HG02973 (cell line): ENCODE data around the gene PLPP2.

Source experiments
- ATAC-seq: cut with Tn5 transposase; IDR thresholded peaks from one replicate; pipeline ENCODE4 v1.9.1; 2021; ENCODE audit warnings: moderate library complexity; ENCODE audit not compliant: unreplicated experiment

Gene PLPP2

DNA sequence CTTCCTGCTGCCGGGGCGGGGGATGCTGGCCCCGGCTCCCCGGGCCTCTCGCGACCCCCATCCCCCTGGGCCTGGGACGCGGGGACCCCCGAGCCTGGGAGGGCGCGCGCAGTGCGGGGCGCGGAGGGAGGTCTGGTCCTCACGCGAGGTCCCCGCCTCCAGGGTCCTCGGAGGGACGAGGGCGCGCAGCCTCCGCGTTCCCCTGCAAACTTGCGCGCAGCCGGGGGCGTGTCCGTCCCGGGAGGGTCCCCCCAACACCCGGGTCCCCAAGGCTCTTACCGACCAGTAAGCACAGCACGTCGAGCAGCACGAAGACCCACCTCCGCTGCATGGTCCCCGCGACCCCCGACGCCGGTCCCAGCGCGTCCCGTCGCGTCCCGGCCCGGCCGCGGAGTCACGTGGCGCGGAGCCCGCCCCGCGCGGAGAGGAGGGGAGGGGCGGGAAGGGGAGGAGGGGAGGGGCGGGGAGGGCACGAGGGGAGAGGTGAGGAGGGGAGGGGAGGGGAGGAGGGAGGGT is at the start of gene PLPP2:
Gene PLPP2, minus strand, starts transcription at position 398 of the 516 bp plus-strand sequence. Its CDS starts 67 bp downstream, at position 331.
- no peak for ATAC-seq

DNA sequence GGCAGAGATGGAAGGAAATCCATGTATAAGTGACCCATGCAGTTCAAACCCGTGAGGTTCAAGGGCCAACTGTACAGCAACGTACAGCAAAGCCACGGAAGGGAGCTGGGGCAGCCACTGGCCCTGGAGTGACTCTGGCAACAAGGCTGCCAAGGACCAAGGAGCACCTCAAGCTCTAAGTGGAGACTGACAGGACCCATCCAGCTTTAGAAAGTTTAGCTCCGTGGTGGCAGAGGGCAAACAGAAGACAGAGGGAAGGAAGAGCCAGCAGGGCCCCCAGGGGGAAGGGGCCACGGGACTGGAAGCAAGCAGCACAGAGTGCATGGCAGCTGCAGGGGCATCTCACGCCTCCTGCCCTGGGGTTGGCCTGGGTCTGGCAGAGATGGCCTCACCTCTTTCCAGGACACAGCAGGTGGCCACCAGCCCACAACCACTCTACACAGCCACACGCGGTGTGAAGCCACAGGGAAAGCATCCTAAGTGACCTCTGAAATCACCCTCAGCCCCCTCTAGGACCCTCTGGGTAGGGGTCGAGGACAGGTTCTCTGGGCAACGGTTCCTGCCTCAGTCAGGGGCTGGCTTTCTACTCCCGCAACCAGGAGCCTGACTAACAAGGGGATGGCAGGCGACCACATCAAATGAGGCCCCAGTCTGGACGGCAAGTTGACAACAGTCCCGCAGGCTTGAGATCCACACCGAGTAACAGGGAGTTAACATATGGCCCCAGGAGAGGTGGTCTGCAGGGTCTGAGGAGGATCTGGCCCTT is 49.6 kb upstream of the PLPP2 start:
- ATAC-seq, result no peak

DNA sequence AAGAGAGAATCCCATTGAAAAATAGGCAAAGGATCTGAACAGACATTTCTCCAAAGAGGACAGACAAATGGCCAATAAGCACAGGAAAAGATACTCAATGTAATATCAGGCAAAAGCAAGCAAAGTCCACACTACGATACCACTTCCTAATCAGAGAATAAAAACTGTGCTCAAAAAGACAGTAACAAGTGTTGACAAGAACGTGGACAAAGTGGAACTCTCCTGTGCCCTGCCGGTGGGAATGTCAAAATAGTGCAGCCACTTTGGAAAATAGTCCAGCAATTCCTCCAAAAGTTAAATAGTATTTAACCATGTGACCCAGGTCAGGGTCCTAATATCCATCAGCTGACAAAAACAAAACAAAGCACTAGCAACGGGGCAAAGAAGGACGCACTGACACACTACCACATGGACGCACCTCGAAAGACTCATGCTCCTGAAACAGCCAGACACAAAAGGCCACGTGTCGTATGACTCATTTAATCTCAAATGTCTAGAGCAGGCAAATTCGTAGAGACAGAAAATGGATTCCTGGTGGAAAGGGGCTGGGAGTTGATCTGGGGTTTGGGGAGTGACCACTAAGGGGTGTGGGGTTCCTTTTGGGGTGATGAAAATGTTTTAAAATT is 48.2 kb upstream of the PLPP2 start:
- ATAC-seq, result no peak

DNA sequence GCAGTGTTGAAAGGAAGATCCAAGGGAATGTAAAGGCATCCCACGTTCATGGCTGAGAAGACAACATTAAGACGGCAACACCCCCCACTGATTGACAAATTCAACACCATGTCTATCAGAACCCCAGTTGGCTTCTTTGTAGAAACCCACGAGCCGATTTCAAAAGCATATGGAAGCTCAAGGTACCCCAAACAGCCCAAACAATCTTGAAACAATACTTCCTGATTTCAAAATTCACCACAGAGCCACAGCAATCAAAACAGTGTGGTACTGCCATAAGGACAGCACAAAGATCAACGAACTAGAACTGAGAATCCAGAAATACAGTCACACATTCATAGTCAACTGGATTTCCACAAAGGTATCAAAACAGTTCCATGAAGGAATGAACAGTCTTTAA is 47.2 kb upstream of the PLPP2 start:
- no peak for ATAC-seq

DNA sequence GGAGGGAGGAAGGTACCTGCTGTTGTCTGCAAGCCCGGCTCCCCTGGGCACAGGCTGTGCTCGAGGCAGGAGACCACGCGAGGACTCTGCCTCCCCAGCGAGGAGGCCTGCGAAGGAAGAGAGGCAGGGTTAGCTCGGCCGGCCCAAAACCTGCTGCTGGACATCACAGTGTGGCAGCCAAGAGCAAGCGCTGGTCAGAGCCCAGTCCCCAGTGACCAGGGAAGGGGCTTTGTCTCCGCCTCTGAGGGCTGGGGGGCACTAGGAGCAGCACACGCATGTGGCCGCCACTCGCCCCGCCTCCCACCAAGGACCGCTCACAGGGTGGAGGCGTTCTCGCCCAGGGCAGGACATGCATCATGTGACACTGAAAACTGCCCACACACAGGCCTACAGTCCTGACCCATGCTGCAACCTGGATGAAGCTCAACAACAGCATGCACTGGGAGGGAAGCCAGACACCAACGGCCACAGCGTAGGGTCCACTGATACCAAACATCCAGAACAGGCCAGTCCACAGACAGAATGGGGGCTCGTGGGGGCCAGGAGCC is 44.9 kb upstream of the PLPP2 start:
- ATAC-seq, result no peak

DNA sequence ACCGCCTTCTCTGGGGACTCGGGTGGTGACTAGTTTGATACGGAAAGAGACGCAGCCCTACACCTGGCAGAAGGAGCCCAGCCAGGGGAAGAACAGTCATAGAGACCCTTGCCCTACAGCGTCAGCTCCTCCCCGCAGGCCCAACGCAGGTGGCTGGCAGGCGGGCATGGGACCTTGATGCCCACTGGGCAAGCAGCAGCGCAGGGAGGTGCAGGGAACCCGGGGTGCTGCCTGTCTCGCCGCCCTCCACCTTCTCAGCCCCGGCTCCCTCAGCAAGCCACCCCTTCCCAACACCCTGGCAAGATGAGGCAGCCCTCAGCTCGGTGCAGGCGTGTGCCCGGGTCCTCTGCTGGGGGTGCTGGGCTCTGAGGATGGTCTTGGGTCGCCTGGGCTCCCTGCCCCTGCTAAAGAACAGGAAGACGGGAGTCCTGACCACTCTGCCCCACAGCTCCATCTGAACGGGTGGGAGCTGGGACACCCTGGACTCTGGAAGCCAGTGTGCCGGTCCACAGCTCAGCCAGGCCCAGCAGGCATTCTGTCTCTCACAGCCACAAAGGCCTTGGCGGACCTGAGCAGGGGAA is 44.4 kb upstream of the PLPP2 start:
- no peak for ATAC-seq

DNA sequence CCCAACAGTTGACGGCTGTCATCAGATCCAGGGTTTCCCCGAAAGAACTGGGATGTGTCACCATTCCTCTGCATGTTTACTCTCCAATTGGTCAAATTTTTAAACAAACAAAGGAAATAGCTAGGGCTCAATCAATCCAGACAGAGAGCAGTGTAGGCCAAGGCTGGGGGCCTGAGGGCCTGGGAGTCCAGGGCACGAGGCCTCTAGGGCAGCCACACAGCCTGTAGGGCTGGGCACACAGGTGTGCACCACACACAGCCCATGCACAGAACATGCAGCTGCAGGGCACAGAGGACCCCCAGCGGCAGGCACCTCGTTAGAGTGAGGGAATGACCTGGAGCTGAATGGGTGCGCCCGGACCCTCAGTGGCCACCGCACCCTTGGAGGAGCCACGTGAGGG is 43.9 kb upstream of the PLPP2 start:
- ATAC-seq, result no peak

DNA sequence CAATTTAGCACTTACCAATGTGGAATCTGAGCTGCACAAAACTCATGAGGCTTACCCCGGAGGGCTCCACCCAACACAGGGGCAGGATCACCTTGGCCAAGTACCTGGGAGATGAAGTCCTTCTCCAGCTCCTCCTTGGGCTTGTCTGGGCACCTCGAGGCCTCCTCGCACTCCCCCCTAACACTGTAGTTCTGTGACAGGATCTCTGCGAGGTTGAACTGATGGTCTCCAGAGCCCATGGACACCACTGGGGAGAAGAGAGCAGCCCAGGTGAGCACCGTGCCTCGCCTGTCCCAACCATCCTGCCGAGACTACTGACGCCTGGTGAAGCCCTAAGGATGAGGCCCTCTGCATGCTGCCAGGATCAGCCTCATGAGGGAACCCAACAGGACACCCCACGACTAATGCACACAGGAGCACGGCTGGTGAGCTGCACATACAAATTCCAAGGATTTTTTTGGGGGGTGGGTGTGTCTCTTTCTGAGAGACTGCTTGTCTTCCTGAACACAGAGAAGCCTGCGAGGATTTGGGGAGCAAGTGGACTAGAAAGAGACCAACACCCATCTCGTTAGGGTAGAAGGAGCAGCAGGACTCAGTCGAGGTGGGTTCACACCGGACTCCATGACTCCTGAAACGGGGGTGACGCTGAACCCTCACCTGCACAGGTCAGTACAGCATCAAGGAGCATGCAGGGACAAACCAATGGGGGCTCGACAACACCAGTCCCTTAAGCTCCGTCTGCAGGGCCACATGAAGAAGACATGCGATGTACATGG is 43.3 kb upstream of the PLPP2 start:
- no peak for ATAC-seq

DNA sequence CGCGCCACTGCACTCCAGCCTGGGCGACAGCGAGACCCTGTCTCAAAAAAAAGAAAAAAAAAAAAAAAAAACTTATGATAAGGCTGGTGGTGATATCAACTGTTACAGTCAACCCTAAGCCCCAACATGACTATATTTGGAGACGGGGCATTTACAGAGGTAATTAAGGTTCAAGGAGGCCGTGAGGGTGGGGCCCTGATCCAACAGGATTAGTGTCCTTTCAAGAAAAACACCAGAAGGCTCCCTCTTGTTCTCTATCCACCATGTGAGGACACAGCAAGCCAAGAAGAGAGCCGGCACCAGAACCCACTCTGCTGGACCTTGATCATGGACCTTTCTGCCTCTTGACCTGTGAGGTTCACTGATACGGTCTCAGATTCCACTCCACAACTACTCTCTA is 39.3 kb upstream of the PLPP2 start:
- ATAC-seq, result no peak

DNA sequence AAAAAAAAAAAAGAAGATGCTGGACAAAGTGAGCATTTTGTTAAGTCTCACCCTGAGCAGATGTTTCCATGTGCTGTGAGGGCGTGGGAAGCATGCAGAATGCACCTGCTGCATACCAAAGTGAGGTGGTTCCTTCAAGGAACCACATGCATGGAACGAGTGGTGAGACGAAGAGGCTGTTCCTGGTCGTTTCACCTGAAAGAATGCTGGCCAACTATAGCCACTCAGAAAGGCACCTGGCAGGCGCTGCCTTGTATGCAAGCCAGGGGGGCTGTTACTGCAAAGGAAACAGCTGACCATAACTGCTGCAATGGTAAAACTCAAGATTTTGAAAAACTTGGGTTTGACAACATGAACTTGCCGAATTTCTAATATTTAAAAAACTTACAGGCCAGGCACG is 38.7 kb upstream of the PLPP2 start:
- ATAC-seq, result no peak

DNA sequence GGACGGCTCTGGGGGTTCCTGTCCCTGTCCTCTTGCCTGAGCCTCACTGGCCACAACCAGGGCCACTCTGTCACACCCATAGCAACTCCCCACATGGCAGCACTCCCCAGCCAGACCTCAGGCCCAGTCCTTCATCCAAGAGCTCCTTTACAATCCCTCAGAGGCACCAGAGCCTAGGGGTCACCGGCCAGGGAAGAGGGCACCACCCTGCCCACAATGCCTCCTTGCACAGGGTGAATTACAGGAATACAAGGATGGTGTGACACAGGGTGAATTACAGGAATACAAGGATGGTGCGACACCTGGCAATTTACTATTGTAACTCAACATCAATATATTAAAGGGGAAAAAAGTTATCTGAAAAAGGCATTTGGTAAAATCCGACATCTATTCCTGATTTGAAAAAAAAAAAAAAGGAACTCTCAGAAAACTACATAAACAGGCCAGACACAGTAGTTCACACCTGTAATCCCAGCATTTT is 36.9 kb upstream of the PLPP2 start:
- no peak for ATAC-seq

DNA sequence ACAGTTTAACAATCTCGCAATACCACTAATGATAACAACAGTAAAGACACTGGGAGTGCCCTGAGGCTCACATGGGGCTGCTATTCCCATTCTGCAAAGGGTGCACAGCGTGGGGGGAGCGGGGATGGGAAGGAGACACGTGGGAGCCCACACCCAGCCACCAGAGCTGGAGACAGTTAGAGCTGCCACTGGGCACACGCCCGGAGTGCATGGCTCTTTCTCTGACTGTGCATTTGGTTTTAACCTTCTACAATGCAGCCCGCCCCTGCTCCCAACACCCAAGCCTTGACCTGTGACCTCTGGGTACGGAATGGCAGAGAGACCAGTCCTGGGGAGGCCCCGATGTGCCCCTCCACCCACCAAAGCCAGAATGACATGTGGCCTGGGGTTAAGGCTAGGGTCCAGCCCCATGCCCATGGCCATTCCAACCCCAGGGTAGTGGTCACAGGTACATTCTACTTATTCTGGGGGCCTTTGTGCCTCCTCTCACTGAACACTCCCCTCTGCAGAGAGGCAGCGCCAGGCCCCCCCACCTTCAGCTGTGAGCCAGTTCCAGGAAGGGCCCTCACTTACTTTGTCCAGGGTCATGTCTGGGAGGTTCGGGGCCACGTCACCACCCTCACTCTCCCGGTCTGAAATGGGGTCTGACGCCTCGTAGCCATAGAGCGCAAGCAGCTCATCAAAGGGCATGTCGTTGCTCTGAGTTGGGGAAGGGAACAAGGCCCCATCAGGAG is 36.3 kb upstream of the PLPP2 start:
- ATAC-seq, result no peak

DNA sequence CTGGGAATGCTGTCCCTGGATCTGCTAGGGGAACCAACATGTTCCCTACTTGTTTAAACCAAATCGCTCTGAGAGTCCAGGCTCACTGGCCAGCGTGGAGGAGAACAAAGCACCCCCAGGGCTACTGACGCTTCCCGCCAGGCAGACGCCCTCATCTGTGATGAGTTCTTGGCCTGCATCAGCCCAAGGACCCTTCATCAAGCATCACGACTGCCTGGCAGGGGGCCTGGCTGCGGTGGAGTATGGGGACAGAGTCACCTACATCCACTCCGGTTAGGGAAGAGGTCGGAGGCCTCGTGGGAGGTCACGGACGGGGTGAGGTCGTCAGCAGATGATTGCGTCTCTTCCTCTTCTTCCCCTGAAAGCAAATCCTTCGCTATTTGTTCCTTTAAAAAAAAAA is 35.7 kb upstream of the PLPP2 start:
- ATAC-seq, result no peak

DNA sequence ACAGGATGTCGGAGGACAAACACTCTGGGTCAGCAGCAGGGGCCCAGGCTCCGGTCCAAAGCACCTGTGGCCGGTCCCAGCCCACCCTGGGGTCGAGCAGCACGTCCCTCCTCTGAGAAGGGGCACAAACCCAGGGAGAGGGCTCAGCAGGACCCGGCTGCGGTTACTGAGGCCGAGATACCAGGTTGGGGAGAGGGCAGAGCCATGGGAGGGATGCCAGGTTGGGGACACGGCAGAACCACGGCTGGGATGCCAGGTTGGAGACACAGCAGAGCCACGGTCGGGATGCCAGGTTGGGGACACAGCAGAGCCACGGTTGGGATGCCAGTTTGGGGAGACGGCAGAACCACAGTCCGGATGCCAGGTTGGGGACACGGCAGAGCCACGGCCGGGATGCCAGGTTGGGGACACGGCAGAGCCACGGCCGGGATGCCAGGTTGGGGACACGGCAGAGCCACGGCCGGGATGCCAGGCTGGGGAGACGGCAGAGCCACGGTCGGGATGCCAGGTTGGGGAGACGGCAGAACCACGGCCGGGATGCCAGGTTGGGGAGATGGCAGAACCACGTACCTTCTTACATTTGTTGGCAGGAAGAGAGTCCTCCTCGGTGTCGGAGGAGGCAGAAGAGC is 34.8 kb upstream of the PLPP2 start:
- no peak for ATAC-seq

DNA sequence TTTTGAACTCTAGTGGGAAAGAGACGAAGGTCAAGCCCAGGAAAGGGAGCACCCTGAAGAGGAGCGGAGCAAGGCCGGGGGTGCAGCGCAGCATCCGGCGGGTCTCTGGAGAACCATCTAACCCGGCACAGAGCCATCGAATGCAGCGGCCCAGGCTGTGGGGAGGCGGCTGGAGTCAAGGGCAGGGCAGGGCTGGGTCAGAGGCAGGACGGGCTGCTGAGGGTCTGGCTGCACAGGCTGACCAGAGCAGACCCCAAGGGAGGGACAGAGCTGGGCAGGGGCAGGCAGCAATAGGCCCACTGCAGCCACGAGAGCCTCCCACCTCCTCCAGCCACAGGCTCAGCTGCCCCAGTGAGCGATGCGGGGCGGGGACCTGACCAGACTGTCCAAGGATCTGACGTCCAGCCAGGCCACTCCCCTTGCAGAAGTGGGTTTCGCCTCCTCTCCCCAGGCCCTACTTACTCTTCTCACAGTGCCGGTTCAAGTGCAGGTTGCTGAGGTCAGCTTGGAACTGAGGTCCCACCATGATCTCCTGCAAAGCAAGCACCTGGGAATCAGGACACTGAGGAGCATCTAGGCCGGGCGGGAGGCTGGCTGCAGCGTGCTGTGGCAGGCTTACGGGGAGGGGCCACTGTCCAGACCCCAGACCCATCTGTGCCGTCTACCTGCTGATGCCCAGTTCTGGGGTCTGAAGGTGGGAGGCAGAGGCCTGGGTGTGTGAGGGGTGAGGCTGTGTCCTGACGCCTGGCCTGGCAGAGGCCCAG is 34.2 kb upstream of the PLPP2 start:
- no peak for ATAC-seq

DNA sequence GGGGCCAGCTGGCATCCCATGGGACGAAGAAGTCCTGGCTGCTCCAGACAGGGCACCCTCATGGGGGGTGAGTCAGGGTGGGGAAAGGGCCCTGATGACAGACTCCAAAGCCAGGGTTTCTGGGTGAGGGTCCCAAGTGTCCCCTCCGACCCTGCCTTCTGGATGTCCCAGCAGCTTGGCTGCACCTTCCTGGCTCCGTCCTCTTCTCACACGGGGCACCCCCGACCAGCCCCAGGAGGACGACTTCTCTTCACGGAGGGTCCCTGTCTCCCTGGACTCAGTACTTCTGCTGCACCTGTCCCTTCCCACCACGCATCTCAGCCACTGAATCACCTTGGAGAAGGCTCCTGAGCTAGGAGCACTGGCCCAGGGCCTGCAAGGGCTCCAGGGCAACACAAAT is 33.5 kb upstream of the PLPP2 start:
- no peak for ATAC-seq

DNA sequence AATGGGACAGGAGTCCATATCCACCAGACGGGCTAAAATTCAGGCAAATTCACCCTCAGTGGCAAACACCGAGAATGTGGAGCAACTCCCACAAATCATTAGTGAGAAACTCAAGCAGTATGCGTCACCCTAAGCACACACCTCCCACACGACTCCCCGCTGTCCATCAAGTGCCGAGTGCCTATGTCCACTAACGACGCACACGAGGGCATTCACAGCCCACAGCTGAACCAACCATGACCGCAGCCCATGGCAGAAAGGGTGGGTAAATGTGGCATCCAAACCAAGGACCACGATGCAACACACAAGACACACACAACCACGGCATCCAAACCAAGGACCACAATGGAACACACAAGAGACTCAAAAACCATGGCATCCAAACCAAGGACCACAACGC is 31.4 kb upstream of the PLPP2 start:
- ATAC-seq, result no peak

DNA sequence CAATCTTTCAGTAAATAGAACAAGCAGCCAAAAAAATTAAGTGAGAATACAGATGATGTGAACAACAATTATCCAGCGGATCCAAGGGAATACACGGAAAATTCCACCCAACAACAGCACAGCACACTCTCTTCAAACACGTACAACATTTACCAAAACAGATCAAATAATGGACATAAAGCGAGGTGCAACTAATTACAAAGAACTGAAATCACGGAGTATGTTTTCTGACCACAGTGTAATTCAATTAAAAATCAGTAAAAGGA is 27.2 kb upstream of the PLPP2 start:
- no peak for ATAC-seq

DNA sequence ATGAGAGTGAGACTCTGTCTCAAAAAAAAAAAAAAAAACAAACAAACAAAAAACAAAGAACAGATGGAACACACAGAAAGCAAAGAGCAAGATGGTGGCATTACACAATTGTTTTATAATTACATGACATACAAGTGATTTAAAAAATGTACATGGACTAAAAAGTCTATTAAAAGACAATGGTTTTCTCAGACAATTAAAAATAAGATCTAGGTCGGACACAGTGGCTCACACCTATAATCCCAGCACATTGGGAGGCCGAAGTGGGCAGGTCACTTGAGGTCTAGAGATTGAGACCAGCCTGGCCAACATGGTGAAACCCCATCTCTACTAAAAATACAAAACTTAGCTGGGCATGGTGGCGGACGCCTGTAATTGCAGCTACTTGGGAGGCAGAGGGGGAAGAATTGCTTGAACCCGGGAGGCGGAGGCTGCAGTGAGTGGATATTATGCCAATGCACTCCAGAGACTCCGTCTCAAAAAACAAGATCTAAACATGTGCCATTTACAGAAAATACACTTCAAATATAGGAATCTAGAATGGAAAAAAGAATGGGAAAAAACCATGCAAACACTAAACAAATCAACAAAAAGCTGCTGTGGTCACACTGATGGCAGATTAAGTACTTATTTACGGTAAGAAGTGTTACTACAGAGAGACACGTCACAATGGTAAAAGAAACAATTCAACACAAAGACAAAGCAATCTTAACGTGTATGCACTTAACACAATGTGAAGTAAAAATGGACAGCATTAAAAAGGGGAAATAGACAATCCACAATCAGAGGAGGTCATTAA is 26.7 kb upstream of the PLPP2 start:
- no peak for ATAC-seq
